HG03175 (cell line): ENCODE data around the gene MTNR1B.

ENCODE experiments used
- ATAC-seq: cut with Tn5 transposase; IDR thresholded peaks from one replicate; pipeline ENCODE4 v1.9.1; 2021; ENCODE audit warnings: mild to moderate bottlenecking, moderate library complexity; ENCODE audit not compliant: unreplicated experiment

The MTNR1B gene

DNA sequence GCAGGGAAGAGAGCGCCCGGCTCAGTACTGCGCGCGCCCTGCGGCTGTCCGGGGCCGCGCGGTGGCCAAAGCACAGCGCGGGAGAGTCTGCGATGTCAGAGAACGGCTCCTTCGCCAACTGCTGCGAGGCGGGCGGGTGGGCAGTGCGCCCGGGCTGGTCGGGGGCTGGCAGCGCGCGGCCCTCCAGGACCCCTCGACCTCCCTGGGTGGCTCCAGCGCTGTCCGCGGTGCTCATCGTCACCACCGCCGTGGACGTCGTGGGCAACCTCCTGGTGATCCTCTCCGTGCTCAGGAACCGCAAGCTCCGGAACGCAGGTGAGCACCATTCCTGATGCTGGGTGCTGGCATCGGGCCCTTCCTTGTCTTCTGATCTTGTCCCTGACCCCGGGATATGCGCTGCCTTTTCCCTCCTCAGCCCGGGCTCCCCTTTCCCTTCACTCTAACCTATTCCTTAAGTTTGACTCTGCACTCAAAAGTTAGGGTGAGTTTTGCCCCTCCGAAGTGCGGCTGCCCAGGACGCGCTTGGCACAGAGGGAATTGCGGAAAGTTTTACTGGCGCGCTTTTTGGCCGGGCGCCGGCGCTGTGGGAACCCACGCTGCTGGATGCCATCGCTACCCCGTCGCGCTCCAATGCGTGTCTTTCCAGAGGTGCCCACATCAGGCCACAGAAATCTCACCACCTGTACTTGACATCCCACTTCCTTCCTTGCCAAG is at the start of gene MTNR1B:
Gene MTNR1B, plus strand, starts transcription at position 18 of the 714 bp plus-strand sequence. Its CDS starts 75 bp downstream, at position 93.
- ATAC-seq: no peak

DNA sequence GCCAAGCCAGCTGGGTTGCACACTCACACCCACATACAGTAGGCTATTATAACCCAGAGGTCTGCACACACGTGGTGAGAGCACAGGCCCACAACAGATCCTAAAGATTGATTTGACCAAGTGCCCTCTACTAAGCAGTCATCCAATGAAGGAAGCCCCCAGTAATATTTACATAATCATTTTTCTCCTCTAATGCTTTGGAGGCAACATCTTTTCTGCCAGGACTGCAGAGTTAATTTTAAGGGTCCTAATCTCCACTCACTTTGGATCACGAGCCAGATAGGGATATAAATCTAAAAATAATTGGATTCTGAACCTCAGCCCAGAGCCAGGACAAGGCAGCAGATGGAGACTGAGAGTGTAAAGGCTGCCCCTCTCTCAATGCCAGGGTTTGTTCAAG is 49.1 kb upstream of the MTNR1B start:
- ATAC-seq: no peak

DNA sequence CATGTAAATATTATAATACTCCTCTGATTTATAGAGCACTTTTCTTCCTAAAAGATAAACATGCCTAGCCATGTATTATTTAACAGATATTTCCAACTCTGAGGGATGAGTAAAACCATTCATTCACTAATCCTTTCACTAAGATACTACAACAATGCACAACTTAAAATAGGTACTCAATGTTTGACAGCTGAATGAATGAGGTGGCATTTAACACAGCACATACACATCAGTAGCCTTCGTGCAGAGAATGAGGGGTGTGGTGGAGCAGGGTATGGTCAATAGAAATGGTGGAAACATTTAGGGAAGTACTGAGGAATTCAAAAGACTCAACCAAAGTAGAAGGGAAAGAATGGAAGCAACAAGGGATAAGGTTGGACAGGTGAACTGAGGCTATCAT is 46.7 kb upstream of the MTNR1B start:
- ATAC-seq: no peak

DNA sequence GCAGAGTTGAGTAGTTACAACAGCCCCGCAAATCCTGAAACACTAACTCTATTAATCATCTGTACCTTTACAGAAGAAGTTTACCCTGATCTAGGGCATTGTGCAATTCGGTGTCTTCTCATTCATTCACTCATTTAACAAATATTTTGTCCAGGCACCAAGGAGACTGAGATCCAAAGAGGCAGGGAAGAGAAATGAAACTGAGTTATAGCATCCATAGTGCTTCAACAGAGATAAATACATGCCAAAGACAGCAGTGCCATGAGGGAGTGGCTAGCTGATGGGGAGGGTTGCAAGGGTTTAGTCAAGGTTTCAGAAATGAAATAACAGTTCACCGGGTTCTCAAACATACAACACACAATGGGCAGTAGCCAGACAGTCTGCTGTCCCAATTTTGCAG is 40.2 kb upstream of the MTNR1B start:
- ATAC-seq: no peak

DNA sequence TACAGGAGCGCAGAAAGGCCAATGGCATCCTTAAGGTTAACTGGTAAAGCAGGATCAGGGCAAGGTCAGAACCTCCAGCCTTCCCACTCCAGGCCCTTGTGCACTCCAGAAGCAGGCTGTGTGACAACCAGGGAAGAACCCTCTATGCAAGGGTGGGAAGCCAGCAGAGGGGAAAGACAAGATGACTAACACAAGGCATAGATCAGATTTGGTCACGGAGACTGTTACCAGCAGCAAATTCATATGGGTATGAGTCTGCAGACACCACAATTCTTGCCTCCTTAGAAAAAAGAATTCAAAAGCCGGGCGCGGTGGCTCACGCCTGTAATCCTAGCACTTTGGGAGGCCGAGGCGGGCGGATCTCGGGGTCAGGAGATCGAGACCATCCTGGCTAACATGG is 39.8 kb upstream of the MTNR1B start:
- ATAC-seq: no peak

DNA sequence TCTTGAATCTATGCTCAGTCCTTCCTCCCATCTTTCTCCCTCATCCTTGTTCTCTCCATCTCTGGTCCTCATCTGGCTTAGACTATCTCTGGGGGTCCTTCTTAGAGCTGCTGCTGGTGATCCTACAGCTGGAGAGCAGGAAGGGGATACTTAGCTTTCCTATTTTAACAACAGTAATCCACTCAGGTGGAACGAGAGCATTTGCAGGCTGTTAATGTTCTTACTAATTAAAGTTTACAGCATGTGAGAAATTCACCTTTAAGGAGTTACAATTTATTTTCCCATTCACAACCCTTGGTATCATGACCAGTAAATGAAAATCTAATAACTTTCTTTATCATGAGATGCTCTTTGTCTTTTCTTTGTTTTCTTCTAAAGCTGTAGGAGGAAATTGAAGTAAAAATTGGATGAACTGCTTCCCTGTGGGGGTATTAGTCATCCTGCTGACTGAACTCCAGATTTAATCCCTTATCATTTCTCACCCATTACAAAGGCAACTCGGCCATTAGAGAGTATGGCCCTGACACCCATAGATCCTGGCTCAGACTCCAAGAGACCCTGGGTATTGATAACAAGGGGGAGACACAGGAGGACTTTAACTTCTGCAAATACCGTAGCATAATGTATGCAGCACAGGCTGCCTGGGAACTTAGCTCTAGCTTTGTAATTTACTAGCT is 37.6 kb upstream of the MTNR1B start:
- no peak for ATAC-seq

DNA sequence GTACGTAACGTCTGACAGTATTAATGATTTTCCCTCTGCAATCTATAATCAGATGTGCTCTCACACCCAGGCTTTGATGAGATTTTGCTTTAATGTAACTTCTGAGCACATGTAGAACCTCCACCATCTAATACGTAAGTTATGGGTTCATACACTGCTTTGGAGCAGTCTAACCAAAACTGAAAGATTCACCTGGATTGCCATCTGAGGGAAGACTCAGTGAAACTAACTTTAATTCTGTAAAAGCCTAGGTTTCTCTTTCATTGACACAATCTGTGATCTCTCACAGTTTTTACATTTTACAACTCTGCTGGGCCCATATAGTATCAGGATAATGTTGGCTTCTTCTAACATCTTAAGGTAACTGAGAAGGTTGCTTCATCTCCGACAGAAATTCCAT is 30.1 kb upstream of the MTNR1B start:
- no peak for ATAC-seq

DNA sequence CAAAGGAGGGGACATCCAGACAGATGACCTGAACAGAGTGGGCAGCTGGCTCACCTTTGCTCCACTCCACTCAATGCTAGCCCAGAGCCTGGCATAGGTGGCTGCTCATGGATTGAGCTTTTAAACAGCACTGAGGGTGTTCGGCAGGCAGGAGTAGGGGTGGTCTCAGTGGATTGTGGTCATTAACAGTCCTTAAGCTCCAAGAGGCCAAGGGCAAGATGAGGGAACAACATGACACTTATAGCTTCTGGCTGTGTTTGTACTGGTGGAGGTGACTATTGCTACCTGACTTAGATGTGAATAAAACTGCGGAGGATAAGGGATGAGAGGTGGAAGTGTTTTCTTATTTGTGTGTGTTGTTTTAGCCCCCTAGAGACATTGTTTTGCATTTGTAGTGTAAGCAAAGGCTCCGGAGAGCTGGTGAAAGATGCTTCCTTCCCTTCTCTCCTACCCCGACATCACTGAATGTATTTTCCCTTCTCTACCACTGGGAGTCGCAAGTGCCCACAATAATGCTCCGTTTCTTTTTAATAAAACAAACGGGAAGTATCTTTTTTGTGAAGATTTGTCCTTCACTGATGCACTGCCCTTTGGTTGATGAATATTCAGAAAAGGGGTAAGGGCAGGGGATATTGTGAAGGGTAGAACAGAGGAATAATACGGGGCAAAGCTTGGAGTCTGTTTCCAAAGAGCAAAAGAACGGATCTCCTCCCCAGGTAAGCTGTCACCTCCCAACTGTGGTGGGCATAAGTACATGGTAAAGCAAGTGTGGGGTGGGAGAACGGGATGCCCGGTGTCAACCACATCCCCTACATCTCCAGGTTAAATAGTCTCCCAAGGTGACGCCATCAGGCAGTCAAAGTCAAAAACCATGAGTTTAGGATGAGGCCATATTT is 27.5 kb upstream of the MTNR1B start:
- ATAC-seq: peak; percentile 72

DNA sequence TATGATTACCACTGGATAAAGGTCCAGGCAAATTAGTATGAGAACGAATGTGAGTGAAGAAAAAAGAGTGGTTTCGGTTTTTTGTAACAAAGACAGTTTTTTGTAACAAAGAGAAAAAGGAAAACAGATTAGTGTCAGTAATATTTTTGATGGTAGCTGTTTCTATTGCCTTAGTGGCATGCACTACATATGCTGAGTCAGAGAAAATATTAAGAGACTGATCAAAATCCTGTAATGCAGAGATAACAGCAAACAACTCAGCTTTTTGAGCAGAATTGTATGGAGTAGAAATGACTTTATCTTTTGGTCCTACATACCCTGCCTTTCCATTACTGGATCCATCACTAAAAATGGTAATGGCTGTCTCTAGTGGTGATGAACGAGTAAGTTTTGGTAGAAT is 22.7 kb upstream of the MTNR1B start:
- no peak for ATAC-seq

DNA sequence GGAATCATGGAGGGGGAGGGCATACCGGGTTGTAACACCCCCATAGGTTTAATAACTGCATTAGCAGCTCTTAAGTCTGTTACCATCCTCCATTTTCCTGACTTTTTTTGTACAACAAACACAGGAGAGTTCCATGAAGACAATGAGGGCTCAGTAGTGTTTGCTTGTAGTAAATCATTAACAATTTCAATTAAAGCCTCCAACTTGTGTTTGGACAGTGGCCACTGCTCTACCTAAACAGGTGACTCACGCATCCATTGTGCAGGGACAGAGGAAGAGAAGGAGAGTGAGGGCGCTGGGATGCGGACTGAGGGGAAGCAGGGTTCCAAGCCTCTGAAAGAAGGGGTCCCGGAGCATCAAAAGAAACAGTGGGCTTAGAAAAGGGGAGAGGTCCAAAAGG is 21.3 kb upstream of the MTNR1B start:
- ATAC-seq: no peak

DNA sequence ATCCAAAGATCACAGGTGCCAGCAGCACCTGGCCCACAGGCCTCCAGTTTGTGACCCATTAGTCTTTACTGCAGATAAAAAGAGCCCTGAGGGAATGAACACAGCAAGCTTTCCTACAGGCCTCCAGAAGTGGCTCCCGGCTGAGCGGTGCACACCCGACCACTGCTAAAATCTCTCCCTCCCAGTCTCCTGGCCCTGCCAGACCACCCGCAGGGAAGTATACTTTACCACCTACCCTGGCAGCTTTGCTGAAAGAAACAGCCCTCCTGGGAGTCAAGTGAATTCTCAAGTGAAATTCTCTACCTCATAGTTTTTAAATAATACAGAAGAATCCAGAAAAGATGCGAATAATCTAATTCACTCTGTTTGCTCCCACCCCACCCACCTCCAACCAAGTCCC is 15.4 kb upstream of the MTNR1B start:
- no peak for ATAC-seq

DNA sequence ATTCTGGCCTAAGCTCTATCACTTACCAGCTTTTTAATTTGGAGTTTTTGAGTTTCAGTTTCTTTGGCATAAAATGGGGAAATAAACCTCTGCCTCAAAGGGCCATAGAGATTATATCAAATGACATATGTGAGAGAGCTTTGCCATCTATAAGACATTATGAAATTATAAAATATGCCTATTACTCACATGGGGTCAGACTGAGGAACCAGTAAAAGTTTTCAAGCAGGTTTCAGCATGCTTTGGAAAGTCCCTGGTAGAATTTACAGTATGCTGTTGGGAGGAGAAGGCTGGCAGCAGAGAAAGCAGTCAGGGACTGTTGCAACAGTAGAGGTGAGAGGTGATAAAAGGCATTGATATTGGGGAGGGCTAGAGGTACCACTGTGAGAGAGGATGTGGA is 13.6 kb upstream of the MTNR1B start:
- ATAC-seq: no peak

DNA sequence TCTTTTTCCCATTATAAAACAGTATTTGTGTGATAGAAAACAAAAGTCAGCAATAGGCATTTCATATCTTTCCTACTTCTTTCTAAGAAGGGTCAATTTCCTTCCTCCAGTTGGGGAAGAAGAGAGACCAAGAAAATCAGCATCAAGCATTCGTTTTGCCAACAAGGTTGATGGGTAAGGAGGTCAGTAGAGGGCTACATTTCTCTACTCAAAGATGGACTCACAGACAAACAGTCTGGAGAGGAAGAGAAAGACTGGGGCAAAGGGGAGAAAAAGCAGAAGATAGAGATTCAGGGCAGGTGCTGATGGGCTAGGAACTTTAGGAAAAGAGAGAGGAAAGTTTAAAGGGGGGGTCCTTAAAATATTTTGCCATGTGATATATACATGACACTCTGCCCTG is 8.6 kb upstream of the MTNR1B start:
- ATAC-seq: no peak

DNA sequence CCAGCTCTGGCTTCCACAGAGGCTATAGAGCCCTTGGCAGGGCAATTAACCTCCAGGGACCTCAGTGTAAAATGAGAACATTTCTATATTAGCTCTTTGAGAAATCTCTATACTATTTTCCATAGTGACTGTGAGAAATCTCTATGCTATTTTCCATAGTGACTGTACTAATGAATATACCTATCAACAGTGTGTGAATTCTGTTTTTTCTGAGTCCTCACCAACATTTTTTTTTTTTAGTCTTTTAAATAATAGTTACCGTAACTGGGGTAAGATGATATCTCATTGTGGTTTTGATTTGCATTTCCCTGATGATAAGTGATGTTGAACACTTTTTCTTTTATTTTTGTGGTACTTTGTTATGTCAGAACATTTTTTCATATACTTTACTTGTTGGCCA is 7.0 kb upstream of the MTNR1B start:
- ATAC-seq: no peak

DNA sequence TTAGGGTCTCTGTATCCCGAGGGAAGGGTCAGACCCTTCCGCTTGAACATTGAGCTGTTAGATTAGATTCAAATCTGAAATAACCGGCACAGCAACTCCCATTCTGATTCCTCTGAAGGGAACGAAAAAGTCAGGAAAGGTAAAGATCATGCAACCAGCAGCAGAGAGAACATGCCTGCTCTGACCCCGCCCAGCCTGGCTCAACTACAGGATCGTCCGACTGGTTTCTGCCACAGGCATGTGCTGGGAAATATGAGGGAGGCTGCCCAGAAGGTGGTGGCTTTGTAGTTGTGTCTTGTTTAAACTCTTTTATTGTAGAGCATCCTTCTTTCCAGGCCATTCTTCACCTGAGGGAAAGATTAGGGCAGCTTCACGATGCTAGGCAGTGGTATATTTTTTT is 5.0 kb upstream of the MTNR1B start:
- ATAC-seq: no peak

DNA sequence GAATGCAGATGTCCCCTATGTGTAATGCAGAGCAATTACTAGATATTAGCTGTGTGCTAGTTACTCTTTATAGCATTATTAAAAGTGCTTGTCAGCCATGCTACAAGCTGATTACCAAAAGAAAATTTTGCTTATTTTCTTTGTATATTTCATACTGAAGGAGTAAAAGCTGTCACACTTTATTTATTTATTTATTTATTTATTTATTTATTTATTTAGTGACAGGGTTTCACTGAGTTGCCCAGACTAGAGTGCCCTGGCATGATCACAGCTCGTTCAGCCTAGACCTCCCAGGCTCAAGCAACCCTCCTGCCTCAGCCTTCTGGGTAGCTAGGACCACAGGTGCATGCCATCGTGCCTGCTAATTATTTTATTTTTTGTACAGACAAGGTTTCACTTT is 4.3 kb upstream of the MTNR1B start:
- no peak for ATAC-seq

DNA sequence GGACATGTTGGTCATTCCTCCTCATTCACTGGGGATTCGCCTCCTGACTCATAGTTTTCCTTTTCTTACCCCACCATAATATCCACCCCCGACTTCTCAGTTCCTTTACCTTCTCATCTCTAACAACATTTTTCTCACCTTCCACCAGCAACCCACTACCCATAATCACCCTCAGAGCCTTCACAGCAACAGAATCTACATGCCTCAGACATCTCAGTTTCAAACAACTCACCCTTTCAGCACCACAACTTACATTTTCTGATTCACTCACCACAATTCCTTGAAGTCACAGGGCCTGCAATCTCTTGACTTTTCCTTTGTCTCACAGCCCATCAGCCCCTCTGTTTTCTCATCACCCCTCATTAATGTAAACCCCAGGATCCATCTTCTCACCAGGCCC is 2.3 kb upstream of the MTNR1B start:
- no peak for ATAC-seq

DNA sequence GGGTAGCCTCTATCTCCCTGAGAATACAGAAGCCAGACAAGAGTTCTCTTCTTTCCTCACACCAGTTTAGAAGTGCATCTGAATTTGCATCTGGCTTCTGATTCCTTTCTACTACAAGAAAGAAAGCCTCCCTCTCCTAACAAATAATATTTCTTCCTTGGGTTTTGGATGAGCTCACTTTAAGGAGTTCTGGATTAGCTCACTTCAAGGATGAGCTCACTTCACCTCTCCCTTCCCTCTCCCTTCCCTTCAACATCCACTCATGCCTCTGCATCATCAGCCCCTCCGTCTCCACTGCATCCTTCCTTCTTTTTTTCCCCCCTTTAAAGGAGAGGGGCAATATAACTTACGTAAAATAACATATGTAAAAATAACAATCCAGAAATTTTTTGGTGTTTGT is 1.6 kb upstream of the MTNR1B start:
- ATAC-seq: no peak

DNA sequence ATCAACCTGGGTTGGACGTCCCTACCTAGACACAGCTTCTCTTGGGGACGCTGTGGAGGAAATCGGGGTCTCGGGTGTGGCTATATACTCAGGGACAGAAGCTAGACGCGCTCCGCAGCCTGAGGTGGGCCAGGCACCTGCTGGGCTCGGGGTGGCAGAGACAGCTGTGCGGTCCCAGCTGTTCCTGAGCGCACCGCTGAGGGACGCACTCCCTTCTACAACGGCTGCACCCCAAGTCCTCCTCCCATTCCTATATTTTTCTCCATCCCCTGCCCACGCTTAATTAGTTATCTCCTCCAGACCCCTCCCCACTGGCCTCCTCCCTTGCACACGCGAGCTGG is 188 bp upstream of the MTNR1B start:
- ATAC-seq: no peak

DNA sequence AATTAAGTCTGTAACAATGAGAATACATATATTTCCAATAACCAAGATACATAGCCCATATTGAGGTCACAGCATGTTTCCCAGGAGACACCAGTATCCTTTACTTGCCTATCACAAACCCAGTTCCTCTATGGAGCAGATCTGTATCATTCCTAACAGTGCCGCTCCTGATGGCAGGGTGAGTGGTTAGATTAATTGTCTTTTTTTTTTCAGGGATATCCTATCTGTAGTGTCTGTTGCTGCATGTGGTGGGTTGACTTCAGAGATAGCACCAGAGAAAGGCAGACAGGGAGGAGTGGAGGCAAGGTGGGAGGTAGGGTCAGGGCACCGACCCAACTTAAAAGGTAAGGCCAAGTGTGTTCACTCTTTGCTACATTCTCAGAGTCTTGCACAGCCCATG is 2.8 kb downstream of the MTNR1B start:
- ATAC-seq: no peak

DNA sequence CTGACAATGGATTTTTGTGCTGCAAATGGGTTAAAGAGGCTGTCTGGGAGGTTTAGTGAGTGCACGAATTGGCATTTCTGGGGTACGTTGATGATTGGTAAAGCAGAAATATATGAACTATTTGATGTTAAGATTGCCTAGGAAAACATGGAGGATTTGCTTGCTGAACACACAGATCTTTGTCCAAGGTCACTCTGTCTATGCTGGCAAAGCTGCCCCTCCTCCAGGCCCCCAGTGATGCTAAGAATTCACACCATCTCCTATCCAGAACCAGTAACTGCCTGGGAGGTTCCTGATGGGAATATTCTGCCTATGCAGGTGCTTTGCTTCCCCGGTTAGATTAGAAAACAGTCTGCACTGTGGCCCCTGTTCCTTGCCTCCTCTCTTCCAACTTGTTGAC is 5.8 kb downstream of the MTNR1B start:
- no peak for ATAC-seq

DNA sequence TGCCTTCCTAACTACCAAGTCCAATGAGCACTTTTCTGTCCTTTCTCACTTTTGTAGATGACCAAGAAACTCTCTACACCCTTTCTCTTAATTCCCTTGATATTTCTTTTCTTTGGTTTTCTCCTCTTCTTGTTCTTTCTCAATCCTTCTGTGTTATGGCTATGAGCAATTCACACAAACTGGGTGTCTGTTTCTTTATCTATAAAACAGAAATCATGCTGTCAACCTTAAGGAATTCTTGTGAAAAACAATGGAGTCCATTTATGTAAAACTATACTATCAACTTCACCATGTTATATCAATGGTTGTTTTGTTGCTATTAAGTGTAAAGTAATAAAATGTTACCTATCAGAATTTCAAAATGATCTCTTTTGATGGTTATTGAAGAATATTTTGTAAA is 7.2 kb downstream of the MTNR1B start:
- ATAC-seq: no peak
